ENCODE results near the gene CRYGN.

CRYGN gene

DNA sequence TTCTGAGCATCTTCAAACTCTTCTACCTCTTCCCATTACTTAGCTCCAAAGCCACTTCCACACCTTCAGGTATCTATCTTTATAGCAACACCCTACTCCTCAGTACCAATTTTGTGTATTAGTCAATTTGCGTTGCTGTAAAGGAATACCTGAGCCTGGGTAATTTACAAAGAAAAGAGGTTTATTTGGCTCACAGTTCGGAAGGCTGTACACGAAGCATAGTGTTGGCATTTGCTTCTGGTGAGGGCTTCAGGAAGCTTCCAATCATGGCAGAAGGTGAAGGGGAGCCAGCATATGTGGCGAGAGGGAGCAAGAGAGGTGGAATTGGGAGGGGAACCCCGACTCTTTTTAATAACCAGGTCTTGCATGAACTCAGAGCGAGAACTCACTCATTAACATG lies 17.6 kb upstream of the CRYGN start:
- DNase-seq (ENCODE audit: extremely low read depth, insufficient read length) = no peak
- Histone ChIP-seq H3K27me3 (replicated peaks; ENCODE audit: control insufficient read depth, insufficient read depth, low read length) (no peaks in the 10 kb centered on the region), H3K4me3 (replicated peaks; ENCODE audit: low read depth, low read length) (no peak overlapping the region), H3K36me3 (ENCODE audit: control insufficient read depth, insufficient read depth, low read length) (no peaks in the 10 kb centered on the region)
- TF ChIP-seq, protein P1, sequence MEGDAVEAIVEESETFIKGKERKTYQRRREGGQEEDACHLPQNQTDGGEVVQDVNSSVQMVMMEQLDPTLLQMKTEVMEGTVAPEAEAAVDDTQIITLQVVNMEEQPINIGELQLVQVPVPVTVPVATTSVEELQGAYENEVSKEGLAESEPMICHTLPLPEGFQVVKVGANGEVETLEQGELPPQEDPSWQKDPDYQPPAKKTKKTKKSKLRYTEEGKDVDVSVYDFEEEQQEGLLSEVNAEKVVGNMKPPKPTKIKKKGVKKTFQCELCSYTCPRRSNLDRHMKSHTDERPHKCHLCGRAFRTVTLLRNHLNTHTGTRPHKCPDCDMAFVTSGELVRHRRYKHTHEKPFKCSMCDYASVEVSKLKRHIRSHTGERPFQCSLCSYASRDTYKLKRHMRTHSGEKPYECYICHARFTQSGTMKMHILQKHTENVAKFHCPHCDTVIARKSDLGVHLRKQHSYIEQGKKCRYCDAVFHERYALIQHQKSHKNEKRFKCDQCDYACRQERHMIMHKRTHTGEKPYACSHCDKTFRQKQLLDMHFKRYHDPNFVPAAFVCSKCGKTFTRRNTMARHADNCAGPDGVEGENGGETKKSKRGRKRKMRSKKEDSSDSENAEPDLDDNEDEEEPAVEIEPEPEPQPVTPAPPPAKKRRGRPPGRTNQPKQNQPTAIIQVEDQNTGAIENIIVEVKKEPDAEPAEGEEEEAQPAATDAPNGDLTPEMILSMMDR (IDR thresholded peaks at IDR 0.05; ENCODE audit: insufficient read depth, low read length, poor library complexity, severe bottlenecking) = no peak

DNA sequence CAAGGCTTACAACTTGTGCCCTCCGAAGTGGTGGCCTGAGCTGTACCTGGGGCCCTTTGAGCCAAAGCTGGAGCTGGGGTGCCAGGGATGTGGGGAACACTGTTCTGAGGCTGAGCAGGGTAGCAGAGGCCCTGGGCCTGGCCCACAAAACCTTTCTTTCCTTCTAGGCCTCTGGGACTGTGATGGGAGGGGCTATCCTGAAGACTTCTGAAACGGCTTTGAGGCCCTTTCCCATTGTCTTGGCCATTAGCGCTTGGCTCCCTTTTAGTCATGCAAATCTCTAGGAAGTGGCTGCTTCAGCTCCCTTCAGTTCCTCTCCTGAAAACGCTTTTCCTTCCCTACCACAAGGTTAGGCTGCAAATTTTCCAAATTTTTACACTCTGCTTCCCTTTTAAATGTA lies 16.8 kb upstream of the CRYGN start:
- TF ChIP-seq, protein P1 (IDR thresholded peaks at IDR 0.05; ENCODE audit: insufficient read depth, low read length, poor library complexity, severe bottlenecking) = no peak
- no peak overlapping the region for H3K4me3 ChIP-seq (replicated peaks; ENCODE audit: low read depth, low read length)
- no peak for DNase-seq (ENCODE audit: extremely low read depth, insufficient read length)
- no peaks in the 10 kb centered on the region; the same call in 1 of the 2 replicates for H3K27me3 ChIP-seq (replicated peaks; ENCODE audit: control insufficient read depth, insufficient read depth, low read length)
- H3K36me3 ChIP-seq (ENCODE audit: control insufficient read depth, insufficient read depth, low read length) = no peaks in the 10 kb centered on the region

DNA sequence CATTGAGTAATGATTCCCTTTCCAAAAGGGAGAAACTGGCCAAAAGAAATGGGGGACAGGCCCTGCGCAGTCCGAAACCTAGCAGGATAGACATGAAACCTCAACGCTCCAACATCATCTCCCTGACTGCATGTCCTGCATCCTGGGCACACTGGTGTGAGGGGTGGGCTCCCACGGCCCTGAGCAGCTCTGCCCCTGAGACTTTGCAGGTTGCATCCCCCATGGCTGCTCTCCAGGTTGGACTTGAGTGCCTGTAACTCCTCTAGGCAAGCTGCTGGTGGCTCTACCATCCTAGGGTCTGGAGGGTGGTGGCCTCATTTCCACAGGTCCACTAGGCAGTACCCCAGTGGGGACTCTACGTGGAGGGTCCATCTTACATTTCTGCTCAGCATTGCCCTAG lies 16.3 kb upstream of the CRYGN start:
- no peak for DNase-seq (ENCODE audit: extremely low read depth, insufficient read length)
- no peaks in the 10 kb centered on the region; the same call in 1 of the 2 replicates for H3K27me3 ChIP-seq (replicated peaks; ENCODE audit: control insufficient read depth, insufficient read depth, low read length)
- no peak overlapping the region for H3K4me3 ChIP-seq (replicated peaks; ENCODE audit: low read depth, low read length)
- TF ChIP-seq, protein P1 (IDR thresholded peaks at IDR 0.05; ENCODE audit: insufficient read depth, low read length, poor library complexity, severe bottlenecking) = no peak
- H3K36me3 ChIP-seq (ENCODE audit: control insufficient read depth, insufficient read depth, low read length) = no peaks in the 10 kb centered on the region

DNA sequence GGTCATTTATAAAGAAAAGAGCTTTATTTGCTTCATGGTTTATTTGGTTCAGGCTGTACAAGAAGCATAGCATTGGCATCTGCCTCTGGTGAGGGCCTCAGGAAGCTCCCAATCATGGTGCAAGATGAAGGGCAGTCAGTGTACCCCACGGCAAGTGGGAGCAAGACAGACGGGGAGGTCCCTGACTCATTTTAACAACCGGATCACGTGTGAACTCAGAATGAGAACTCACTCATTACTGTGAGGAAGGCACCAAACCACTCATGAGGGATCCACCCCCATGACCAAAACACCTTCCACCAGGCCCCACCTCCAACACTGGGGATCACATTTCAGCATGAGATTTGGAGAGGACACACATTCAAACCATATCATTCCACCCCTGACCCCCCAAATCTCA lies 15.7 kb upstream of the CRYGN start:
- no peak for DNase-seq (ENCODE audit: extremely low read depth, insufficient read length)
- Histone ChIP-seq H3K4me3 (replicated peaks; ENCODE audit: low read depth, low read length) (no peak overlapping the region), H3K36me3 (ENCODE audit: control insufficient read depth, insufficient read depth, low read length) (no peaks in the 10 kb centered on the region), H3K27me3 (replicated peaks; ENCODE audit: control insufficient read depth, insufficient read depth, low read length) (no peaks in the 10 kb centered on the region; the same call in 1 of the 2 replicates)
- TF ChIP-seq, protein P1 (IDR thresholded peaks at IDR 0.05; ENCODE audit: insufficient read depth, low read length, poor library complexity, severe bottlenecking) = no peak

DNA sequence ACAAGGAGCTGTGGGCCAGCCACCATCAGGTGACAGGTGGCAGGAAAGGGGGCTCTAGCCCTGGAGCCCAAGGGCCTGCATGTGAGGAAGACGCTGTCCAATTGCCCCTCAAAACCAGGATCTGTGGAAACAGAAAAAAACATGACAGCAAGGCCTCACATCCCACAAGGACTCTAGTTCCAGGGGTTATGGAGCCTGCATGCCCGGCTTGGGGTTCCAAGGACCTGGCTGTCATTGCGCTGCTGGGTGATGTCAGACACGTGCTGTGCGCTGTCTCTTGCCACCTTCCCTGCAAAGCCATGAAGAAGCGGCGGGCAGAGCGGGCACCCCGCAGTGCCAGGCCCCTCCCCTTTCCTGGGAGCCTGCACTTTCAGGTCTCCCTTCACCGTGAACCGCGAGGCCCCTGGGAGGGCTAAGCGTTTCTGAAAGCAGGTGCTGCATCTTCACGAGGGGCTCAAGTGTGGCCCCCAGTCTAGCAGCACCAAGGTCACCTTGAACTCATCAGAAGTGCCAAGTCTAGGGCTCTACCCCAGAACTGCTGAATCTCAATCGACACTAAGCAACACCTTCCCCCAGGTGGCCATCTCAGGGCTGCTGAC lies 15.1 kb upstream of the CRYGN start:
- TF ChIP-seq, protein P1 (IDR thresholded peaks at IDR 0.05; ENCODE audit: insufficient read depth, low read length, poor library complexity, severe bottlenecking) = no peak
- Histone ChIP-seq H3K4me3 (replicated peaks; ENCODE audit: low read depth, low read length) (no peak overlapping the region), H3K27me3 (replicated peaks; ENCODE audit: control insufficient read depth, insufficient read depth, low read length) (no peaks in the 10 kb centered on the region; the same call in 1 of the 2 replicates), H3K36me3 (ENCODE audit: control insufficient read depth, insufficient read depth, low read length) (no peaks in the 10 kb centered on the region)
- no peak for DNase-seq (ENCODE audit: extremely low read depth, insufficient read length)

DNA sequence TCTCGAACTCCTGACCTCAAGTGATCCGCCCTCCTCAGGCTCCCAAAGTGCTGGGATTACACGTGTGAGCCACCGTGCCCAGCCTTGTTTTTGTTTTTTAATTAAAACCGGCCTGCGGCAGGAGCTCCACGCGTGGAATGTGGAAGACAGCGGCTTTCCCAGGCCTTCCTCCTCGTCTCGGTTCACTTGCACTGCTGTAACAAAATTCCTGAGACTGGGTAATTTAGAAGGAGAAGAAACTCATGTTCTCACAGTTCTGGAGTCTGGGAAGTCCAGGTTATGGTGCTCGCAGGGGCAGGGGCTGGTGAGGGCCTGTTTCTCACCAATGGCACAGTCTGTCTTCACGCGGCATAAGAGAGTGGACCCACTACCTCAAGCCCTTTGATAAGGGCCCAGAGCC lies 14.4 kb upstream of the CRYGN start:
- DNase-seq (ENCODE audit: extremely low read depth, insufficient read length) = no peak
- TF ChIP-seq, protein P1 (IDR thresholded peaks at IDR 0.05; ENCODE audit: insufficient read depth, low read length, poor library complexity, severe bottlenecking) = no peak
- no peak overlapping the region for H3K4me3 ChIP-seq (replicated peaks; ENCODE audit: low read depth, low read length)
- no peaks in the 10 kb centered on the region for H3K36me3 ChIP-seq (ENCODE audit: control insufficient read depth, insufficient read depth, low read length)
- H3K27me3 ChIP-seq (replicated peaks; ENCODE audit: control insufficient read depth, insufficient read depth, low read length) = no peaks in the 10 kb centered on the region; the same call in 1 of the 2 replicates

All from GM06990 (cell line).